Stimulated activated naive CD4-positive, alpha-beta T cell (primary cell): Measurements from ENCODE around the gene CEP131.
"Not testable (repeated sequence)": the region's sequence is repeated elsewhere in the genome, so short reads cannot be mapped to it uniquely, and the experiment has no call there.

Experiments
- DNase-seq, 6 experiments: peaks; one replicate each; lab custom pipeline; 2025; lab: John Stamatoyannopoulos, UW

CEP131 gene

GRCh38 chr17:81238815-81239713, 16.3 kb upstream of the CEP131 start, which contains the start of the genes NDUFAF8 and TEPSIN:
Gene NDUFAF8 (plus strand): TSS chr17:81239318. CDS start chr17:81239364, 46 bp downstream.
Gene TEPSIN (minus strand): TSS chr17:81239055. CDS start chr17:81239033, 22 bp downstream.
- DNase-seq, result peak; percentile 92 to 97 (median 94)

- DNase-seq, result no peak
Observed at GRCh38 chr17:81238490-81238814, 15.7 kb upstream of the CEP131 start.

GRCh38 chr17:81237591-81238489, 15.1 kb upstream of the CEP131 start:
- no peak for DNase-seq

GRCh38 chr17:81236784-81237183, 14.0 kb upstream of the CEP131 start:
- no peak for DNase-seq

- no peak for DNase-seq
Observed at GRCh38 chr17:81235822-81236740, 13.3 kb upstream of the CEP131 start.

GRCh38 chr17:81234940-81235821, 12.4 kb upstream of the CEP131 start:
- DNase-seq, result no peak

- DNase-seq, result no peak
Observed at GRCh38 chr17:81234506-81234855, 11.7 kb upstream of the CEP131 start.

GRCh38 chr17:81233811-81234505, 11.2 kb upstream of the CEP131 start:
- no peak for DNase-seq

GRCh38 chr17:81233316-81233715, 10.6 kb upstream of the CEP131 start:
- no peak for DNase-seq

- DNase-seq, result no peak
Observed at GRCh38 chr17:81232616-81233241, 10.0 kb upstream of the CEP131 start.

GRCh38 chr17:81231766-81232581, 9.2 kb upstream of the CEP131 start:
- no peak for DNase-seq

- DNase-seq, result no peak
Observed at GRCh38 chr17:81231121-81231645, 8.4 kb upstream of the CEP131 start.

GRCh38 chr17:81230043-81230820, 7.5 kb upstream of the CEP131 start:
- no peak for DNase-seq

- DNase-seq, result no peak
Observed at GRCh38 chr17:81229666-81229920, 6.8 kb upstream of the CEP131 start.

GRCh38 chr17:81228834-81229665, 6.3 kb upstream of the CEP131 start:
- no peak for DNase-seq

- DNase-seq, result no peak
Observed at GRCh38 chr17:81228420-81228819, 5.7 kb upstream of the CEP131 start.

GRCh38 chr17:81227630-81228029, 4.9 kb upstream of the CEP131 start:
- DNase-seq, result not testable (repeated sequence)
